NCI-H146 treated with DMSO at 0.1 percent for 48 hours (cell line): ENCODE measurements around the gene RFX1.
A peak's percentile ranks its signal among the peaks of the same experiment; 100 is the strongest.
"Not testable (repeated sequence)": the region's sequence is repeated elsewhere in the genome, so short reads cannot be mapped to it uniquely, and the experiment has no call there.

Experiments
- DNase-seq: peaks from one replicate; lab custom pipeline; 2025; ENCODE audit not compliant: unreplicated experiment; lab: John Stamatoyannopoulos, UW

Gene RFX1

DNA sequence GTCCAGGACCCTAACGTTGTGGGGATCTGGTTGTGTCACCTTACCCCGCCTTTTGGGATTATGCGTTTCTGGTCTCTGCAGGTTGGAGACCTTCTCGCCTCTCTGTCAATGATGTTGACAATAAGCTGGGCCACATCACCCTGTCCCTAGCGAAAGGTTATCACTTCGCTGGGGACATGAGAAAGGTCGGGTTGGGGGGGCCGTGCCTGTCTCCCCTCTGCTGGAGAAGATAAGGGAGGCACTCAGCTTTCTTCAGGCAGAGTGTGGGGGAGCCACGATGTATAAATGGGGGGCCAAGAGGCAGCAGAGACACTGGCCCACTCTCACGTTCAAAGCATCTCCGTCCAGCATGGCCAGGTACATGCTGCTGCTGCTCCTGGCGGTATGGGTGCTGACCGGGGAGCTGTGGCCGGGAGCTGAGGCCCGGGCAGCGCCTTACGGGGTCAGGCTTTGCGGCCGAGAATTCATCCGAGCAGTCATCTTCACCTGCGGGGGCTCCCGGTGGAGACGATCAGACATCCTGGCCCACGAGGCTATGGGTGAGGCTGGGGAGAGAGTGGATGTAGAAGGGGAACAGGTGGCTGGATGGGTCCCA lies 21.8 kb upstream of the RFX1 start, which contains the start of gene RLN3:
TSS of gene RLN3 (plus strand) at position 293 of the 595 bp plus-strand sequence. CDS start at position 350, 57 bp downstream.
- no peak for DNase-seq

- not testable (repeated sequence) for DNase-seq
These were observed 20.6 kb upstream of the RFX1 start for GRCh38 chr19:14026652-14027192.

DNA sequence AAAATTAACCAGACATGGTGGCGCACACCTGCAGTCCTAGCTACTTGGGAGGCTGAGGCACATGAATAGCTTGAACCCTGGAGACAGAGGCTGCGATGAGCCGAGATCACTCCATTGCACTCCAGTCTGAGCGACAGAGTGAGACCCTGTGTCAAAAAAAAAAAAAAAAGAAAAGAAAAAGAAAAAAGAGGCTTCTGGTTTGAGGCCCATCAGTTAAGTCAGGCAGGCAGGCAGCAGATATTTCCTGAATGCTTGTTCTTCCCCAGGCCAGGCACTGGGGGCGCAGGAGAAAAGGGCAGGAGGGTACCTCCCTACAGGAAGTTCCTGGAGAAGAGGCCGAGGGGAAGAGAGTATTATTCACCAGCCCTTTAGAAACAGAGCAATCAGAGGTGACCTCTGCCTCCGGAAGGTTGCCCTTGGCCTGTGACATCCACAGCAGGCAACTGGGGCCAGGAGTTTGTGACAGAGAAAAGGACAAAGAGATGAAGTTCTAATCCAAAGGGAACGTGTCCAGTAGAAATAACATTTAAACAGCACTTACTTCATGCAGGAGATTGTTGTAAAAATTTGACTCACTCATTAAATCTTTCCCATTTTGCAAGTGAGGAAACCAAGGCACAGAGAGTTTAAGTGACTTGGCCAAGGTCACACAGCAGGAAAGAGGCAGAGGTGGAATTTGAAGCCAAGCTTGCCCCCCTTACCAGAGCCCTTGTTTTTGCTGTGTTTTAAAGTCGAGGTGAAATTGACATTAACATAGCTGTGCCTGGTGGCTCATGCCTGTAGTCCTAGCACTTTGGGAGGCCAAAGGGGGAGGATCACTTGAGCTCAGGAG lies 17.5 kb upstream of the RFX1 start:
- DNase-seq, result peak; percentile 50

GRCh38 chr19:14022469-14022868 lies 16.3 kb upstream of the RFX1 start:
- DNase-seq, result no peak

DNA sequence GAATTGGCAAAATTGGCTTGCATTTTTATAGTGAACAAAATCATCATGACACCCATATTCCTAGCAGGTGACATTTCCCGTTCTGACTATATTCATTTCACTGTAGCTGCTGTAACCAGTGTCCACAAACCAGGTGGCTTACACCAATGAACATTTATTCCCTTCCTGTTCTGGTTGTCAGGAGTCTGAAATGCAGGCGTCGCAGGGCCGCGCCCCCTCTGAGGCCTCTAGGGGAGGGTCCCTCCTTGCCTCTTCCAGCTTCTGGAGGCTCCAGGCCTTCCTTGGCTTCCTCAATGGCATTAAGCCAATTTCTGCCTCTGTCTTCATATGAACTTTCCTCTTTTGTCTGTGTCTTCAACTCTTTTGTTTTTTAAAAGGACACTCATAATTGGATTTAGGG lies 15.4 kb upstream of the RFX1 start:
- DNase-seq, result no peak

GRCh38 chr19:14019739-14020138 lies 13.6 kb upstream of the RFX1 start:
- DNase-seq, result not testable (repeated sequence)

GRCh38 chr19:14019100-14019499 lies 13.0 kb upstream of the RFX1 start:
- no peak for DNase-seq

DNA sequence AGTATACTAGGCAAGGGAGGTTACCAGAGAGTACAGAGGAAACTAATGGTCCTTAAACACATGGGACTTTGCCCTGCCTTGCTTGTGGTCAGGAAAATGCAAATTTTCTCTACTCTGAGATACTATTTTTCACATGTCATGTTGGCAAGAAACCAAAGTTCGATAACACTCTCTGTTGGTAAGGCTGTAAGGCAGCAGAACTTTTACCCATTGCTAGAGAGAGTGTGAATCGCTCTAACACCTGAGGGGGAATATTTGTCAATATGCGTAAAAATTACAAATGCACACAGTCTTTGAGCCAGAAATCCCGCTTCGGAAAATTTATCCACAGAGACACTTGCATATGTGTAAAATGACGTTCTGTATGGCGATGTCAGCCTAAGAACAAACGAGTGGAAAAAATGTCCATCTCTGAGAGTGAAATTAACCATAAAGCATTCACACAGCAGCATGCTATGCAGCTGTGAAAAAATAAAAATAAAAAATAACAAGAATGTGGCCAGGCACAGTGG lies 9.5 kb upstream of the RFX1 start:
- no peak for DNase-seq

DNA sequence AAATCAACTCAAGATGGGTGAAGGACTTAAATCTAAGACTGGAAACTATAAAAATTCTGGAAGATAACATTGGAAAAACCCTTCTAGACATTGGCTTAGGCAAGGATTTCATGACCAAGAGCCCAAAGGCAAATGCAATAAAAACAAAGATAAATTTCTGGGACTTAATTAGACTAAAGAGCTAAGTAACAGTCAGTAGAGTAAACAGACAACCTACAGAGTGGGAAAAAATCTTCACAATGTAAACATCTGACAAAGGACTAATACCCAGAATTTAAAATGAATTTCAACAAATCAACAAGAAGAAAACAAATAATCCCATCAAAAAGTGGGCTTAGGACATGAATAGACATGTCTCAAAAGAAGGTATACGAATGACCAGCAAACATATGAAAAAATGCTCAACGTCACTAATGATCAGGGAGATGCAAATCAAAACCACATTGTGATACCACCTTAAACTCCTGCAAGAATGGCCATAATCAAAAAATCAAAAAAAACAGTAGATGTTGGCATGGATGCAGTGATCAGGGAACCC lies 6.3 kb upstream of the RFX1 start:
- DNase-seq, result peak; percentile 34

GRCh38 chr19:14006766-14007562 lies 844 bp upstream of the RFX1 start:
- peak; percentile 94 for DNase-seq

- DNase-seq, result peak; percentile 50
These were observed 603 bp downstream of the RFX1 start for GRCh38 chr19:14005349-14006084.

DNA sequence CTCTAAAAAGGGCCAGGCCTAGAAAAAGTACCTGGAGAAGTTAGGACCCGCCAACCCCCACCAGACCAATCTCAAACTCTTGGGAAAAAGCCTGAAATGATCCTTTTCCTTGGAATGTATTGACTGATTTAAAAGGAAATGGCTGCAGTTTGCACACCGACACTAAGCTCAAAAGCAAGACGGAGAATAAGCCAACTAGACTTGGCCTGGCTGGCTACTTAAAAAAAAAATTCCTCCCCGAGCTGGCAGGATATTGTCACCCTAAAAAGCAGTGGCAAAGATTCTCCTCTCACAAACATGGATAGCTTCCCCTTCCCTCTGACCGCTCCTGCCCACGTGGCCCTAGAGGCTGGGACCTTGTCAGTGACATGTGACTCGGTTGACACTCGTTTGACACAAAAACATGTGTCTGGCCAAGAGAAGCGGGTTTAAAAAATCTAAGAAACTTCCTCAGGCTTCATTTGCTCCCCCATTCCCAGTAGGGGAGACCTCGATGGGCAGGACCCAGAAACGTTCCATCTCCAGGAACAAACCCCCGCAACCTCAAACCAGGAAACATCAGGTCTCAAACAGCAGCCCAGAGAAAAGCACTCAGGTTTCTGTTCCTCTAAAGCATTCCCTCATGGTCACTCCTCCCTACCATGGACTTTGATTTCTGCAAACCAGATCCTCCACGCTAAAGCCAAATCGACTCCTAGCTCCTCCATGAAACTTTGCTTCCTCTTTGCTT lies 1.3 kb downstream of the RFX1 start:
- DNase-seq, result no peak

- DNase-seq, result no peak
These were observed 2.7 kb downstream of the RFX1 start for GRCh38 chr19:14003251-14004055.

- no peak for DNase-seq
These were observed 3.4 kb downstream of the RFX1 start for GRCh38 chr19:14002571-14003250.

DNA sequence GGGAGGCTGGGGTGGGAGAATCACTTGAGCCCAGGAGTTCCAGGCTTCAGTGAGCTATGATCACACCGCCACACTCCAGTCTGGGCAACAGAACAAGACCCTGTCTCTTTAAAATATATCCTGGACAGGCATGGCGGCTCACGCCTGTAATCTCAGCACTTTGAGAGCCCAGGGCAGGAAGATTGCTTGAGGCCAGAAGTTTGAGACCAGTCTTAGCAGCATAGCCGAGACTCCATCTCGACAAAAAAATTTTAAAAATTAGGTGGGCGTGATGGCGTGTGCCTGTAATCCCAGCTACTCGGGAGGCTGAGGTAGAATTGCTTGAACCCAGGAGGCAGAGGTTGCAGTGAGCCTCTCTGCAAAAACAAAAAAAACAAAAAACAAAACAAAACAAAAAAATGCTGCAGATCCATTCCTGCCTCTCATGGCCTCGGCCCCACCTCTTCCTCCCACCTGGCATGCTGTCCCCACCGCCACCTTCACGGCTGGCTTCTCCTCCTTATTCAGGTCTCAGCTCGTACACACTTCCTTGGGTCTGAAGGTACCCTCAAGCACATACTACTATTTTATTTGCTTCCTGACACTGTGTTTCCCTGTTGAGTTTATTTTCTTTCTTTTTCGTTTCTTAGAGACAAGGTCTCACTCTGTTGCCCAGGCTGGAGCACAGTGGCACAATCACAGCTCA lies 5.3 kb downstream of the RFX1 start:
- no peak for DNase-seq

DNA sequence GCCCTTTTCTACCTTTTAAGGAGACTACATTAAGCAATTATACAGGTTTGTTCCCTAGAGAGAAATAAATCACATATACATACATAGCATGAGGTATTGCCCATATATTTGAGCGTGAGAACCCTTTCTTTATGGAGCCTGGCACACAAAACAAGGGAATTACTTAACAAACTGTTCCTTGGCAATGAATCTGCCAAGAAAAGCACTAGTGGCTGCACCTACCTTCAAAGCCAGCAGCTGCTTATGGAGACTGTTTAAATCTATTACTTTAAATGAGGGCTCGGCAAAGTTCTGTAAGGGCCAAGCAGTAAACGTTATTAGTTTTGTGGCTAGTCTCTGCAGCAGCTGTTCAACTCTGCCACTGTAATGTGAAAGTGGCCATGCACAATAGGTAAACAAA lies 7.0 kb downstream of the RFX1 start:
- DNase-seq, result no peak

GRCh38 chr19:13998426-13998825 lies 7.7 kb downstream of the RFX1 start:
- DNase-seq, result no peak

GRCh38 chr19:13997631-13997962 lies 8.5 kb downstream of the RFX1 start:
- no peak for DNase-seq
